ENCODE results near the gene KIF1B. TPM values are rescaled to one million over a fixed set of nuclear protein-coding genes. Genes with fewer than 3 reads are reported as not detected.

The KIF1B gene
- total RNA-seq, 2 experiments from 2014 or later: 7.9 to 9.7 TPM

- H3K4me3 ChIP-seq (ENCODE audit: low read length): no peak overlapping the region
- ATAC-seq (ENCODE audit: poor library complexity): no peak
- H3K4me1 ChIP-seq (ENCODE audit: insufficient read depth, low read length): no peaks in the 10 kb centered on the region
- H3K4me1 Mint-ChIP-seq (ENCODE audit: low read depth): peaks cover 4% of the 10 kb centered on the region
- intact Hi-C loops (cut with DNase I, micrococcal nuclease): no loop called here
- DNase-seq: no peak
- POLR2A ChIA-PET: no interaction called here
- H3K9me3 ChIP-seq (ENCODE audit: control insufficient read depth in 1 of 2, insufficient read depth in 1 of 2, low read length in 2 of 2): no peaks in the 10 kb centered on the region
- no peaks in the 10 kb centered on the region for H3K9me3 Mint-ChIP-seq
- H3K4me3 Mint-ChIP-seq: no peak overlapping the region
- no peaks in the 10 kb centered on the region for H3K27me3 Mint-ChIP-seq
- CTCF ChIA-PET: no interaction called here
- H3K27me3 ChIP-seq (ENCODE audit: control insufficient read depth in 1 of 2, insufficient read depth in 2 of 2, low read length in 2 of 2): no peaks in the 10 kb centered on the region
- H3K27ac Mint-ChIP-seq: no peak overlapping the region
- peaks cover 4% of the 10 kb centered on the region for H3K36me3 Mint-ChIP-seq (ENCODE audit: low read depth)
- H3K27ac ChIP-seq (ENCODE audit: low read depth in 1 of 2, low read length in 2 of 2): no peak overlapping the region
- no peak for TF ChIP-seq CTCF (IDR thresholded peaks at IDR 0.05)
- no peaks in the 10 kb centered on the region for H3K36me3 ChIP-seq (ENCODE audit: insufficient read depth, low read length)
These were observed 19.5 kb downstream of the KIF1B start for GRCh38 chr1:10229903-10230302.

- Histone ChIP-seq H3K36me3 (ENCODE audit: insufficient read depth, low read length) (no peaks in the 10 kb centered on the region), H3K9me3 (ENCODE audit: control insufficient read depth in 1 of 2, insufficient read depth in 1 of 2, low read length in 2 of 2) (no peaks in the 10 kb centered on the region), H3K27me3 (ENCODE audit: control insufficient read depth in 1 of 2, insufficient read depth in 2 of 2, low read length in 2 of 2) (no peaks in the 10 kb centered on the region), H3K27ac (ENCODE audit: low read depth in 1 of 2, low read length in 2 of 2) (no peak overlapping the region), H3K4me1 (ENCODE audit: insufficient read depth, low read length) (no peaks in the 10 kb centered on the region), H3K4me3 (ENCODE audit: low read length) (no peak overlapping the region)
- Mint-ChIP-seq H3K4me3 (no peak overlapping the region), H3K36me3 (ENCODE audit: low read depth) (peaks cover 10% of the 10 kb centered on the region), H3K4me1 (ENCODE audit: low read depth) (peaks cover 11% of the 10 kb centered on the region), H3K27me3 (no peaks in the 10 kb centered on the region), H3K9me3 (no peaks in the 10 kb centered on the region), H3K27ac (no peak overlapping the region)
- TF ChIP-seq CTCF (IDR thresholded peaks at IDR 0.05): no peak
- DNase-seq: no peak
- ChIA-PET CTCF (no interaction called here), POLR2A (no interaction called here)
- ATAC-seq (ENCODE audit: poor library complexity): no peak
- intact Hi-C loops (cut with DNase I, micrococcal nuclease): no loop called here
These were observed 21.8 kb downstream of the KIF1B start for GRCh38 chr1:10232163-10232562.

DNA sequence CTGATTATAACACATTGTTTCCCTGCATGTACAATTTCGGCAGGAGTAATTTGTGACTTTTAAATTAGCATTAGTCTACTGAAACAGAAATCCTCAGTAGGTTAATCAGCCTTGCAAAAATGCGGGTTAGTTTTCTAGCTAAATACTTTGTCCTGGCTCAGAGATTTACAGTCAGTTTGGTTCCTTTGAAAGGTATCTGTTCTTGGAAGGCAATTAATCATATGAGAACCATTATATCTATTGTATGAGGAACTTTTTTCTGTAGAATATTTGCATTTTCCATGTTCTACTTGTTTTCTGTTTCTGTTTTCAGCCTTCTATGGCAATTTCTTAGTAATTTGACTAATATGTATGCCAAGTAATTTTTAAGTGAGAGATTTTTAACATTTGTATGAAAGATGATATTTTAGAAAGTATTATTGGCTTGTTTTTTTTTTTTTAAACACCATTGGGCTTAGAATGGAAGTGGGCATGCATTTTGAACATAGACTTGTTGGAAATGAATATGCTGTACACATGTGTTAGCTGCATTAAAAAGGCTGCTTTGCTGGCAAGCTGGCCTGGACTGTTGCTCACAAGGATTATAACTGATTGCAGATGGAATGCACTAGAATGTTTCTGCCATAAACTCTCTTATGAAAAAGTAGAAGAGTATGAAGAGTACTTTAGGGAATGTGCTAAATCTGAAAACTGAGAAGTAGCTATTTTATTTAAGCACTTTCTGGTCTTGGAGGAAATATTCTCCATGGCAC lies 26.2 kb downstream of the KIF1B start:
- no peak overlapping the region for H3K4me3 ChIP-seq (ENCODE audit: low read length)
- no peak overlapping the region for H3K27ac Mint-ChIP-seq
- no peaks in the 10 kb centered on the region for H3K27me3 ChIP-seq (ENCODE audit: control insufficient read depth in 1 of 2, insufficient read depth in 2 of 2, low read length in 2 of 2)
- no peaks in the 10 kb centered on the region for H3K9me3 Mint-ChIP-seq
- DNase-seq (no peak), ATAC-seq (ENCODE audit: poor library complexity) (no peak)
- TF ChIP-seq CTCF (IDR thresholded peaks at IDR 0.05): no peak
- no peak overlapping the region for H3K4me3 Mint-ChIP-seq
- H3K27ac ChIP-seq (ENCODE audit: low read depth in 1 of 2, low read length in 2 of 2): no peak overlapping the region
- intact Hi-C loops (cut with DNase I, micrococcal nuclease): no loop called here
- peaks cover 10% of the 10 kb centered on the region for H3K36me3 Mint-ChIP-seq (ENCODE audit: low read depth)
- H3K4me1 ChIP-seq (ENCODE audit: insufficient read depth, low read length): no peaks in the 10 kb centered on the region
- H3K27me3 Mint-ChIP-seq: no peaks in the 10 kb centered on the region
- no peaks in the 10 kb centered on the region for H3K36me3 ChIP-seq (ENCODE audit: insufficient read depth, low read length)
- ChIA-PET CTCF (interaction anchor here (1.6 kb wide), 1 partner anchor 11 kb away, joined by 3 read pairs; no protein-coding TSS in a partner anchor), POLR2A (no interaction called here)
- peaks cover 9% of the 10 kb centered on the region for H3K4me1 Mint-ChIP-seq (ENCODE audit: low read depth)
- H3K9me3 ChIP-seq (ENCODE audit: control insufficient read depth in 1 of 2, insufficient read depth in 1 of 2, low read length in 2 of 2): no peaks in the 10 kb centered on the region
